ENCODE measurements around the gene HS6ST1.

The HS6ST1 gene

DNA sequence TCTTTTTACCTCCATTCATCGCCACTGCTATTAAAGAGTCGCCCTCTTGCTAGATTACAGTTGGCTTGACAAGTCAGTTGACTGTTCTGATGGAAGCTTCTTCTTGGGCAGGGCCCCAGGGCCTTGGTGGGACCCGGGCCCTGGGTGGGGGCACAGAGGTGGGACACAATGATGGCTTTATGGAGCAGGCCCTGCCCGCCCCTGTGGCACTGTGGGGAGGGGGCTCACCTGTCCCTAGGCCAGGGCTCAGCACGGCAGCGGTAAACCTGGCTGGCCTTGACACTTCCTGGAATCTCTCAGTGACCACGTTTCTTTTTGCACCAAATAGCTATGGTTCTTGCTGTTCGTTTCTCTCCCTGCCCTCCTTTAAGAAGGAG is 4.9 kb upstream of the HS6ST1 start:
- Histone ChIP-seq H3K9me3 (no peaks in the 10 kb centered on the region), H3K27me3 (peaks cover 52% of the 10 kb centered on the region), H3K36me3 (no peaks in the 10 kb centered on the region), H3K4me1 (ENCODE audit: control insufficient read depth in 1 of 2, insufficient read depth in 1 of 2, low read depth in 1 of 2, low read length in 1 of 2) (peaks cover 9 to 21% of the 10 kb centered on the region in 2 experiments), H3K4me3 (ENCODE audit: low read depth in 1 of 2, low read length in 1 of 2) (no peak overlapping the region), H3K27ac (no peak overlapping the region)
- TF ChIP-seq, protein P1, sequence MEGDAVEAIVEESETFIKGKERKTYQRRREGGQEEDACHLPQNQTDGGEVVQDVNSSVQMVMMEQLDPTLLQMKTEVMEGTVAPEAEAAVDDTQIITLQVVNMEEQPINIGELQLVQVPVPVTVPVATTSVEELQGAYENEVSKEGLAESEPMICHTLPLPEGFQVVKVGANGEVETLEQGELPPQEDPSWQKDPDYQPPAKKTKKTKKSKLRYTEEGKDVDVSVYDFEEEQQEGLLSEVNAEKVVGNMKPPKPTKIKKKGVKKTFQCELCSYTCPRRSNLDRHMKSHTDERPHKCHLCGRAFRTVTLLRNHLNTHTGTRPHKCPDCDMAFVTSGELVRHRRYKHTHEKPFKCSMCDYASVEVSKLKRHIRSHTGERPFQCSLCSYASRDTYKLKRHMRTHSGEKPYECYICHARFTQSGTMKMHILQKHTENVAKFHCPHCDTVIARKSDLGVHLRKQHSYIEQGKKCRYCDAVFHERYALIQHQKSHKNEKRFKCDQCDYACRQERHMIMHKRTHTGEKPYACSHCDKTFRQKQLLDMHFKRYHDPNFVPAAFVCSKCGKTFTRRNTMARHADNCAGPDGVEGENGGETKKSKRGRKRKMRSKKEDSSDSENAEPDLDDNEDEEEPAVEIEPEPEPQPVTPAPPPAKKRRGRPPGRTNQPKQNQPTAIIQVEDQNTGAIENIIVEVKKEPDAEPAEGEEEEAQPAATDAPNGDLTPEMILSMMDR (IDR thresholded peaks at IDR 0.05), result no peak

- Histone ChIP-seq H3K9me3 (no peaks in the 10 kb centered on the region), H3K27ac (no peak overlapping the region), H3K27me3 (peaks cover 56% of the 10 kb centered on the region), H3K4me3 (ENCODE audit: low read depth in 1 of 2, low read length in 1 of 2) (peak overlapping the region; percentile 55 to 59), H3K36me3 (no peaks in the 10 kb centered on the region), H3K4me1 (ENCODE audit: control insufficient read depth in 1 of 2, insufficient read depth in 1 of 2, low read depth in 1 of 2, low read length in 1 of 2) (peaks cover 9 to 21% of the 10 kb centered on the region in 2 experiments)
- TF ChIP-seq, protein P1 (IDR thresholded peaks at IDR 0.05), result no peak
Measured at GRCh38 chr2:128322715-128323554, 4.3 kb upstream of the HS6ST1 start.

GRCh38 chr2:128321784-128322714 is 3.4 kb upstream of the HS6ST1 start:
- Histone ChIP-seq H3K4me3 (ENCODE audit: low read depth in 1 of 2, low read length in 1 of 2) (peak overlapping the region; percentile 55 to 59), H3K4me1 (ENCODE audit: control insufficient read depth in 1 of 2, insufficient read depth in 1 of 2, low read depth in 1 of 2, low read length in 1 of 2) (peaks cover 17 to 29% of the 10 kb centered on the region in 2 experiments), H3K27ac (no peak overlapping the region), H3K27me3 (peaks cover 65% of the 10 kb centered on the region), H3K9me3 (no peaks in the 10 kb centered on the region), H3K36me3 (no peaks in the 10 kb centered on the region)
- TF ChIP-seq, protein P1 (IDR thresholded peaks at IDR 0.05), result peak; percentile 95

DNA sequence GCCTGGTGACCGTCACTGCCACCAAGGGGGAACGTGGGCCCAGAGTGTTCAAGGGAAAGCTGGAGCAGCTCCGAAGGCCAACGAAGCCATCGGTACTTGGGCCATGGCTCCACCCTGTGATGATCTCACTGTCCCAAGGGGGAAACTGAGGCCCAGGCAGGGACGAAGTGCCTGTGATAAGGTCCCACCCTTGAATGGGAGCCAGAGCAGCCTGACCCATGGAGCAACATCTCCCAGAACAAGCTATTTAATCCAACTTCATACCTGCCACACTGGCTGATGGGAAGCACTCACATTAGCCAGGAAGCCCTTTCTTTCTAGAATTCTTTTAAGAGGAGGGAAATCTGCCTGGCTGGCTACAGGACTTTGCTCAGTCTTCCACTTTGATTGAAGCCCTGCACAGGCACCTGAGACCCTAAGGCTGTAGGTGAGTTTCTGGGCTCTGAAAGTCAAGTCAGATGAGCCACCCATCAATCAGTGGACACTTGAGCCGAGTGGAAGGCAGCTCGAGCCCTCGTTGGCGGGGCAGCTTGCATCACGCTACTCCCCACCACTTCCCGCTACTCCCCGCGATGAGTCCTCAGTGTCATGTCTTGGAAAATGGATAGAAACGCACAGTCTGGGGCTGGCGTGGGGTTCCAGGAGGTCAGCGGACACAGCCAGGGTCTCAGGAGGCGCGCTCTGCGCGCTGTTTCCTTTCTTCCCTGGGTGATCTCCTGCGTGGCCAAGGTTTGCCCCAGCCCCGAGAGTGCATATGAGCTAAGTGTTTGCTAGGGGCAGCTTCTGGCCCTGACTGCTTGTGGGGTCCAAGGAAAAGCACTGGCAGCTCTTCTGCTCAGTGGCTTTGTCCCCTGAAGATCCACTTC is 2.5 kb upstream of the HS6ST1 start:
- peaks cover 74% of the 10 kb centered on the region for H3K27me3 ChIP-seq
- TF ChIP-seq, protein P1 (IDR thresholded peaks at IDR 0.05), result no peak
- H3K27ac ChIP-seq, result no peak overlapping the region
- no peaks in the 10 kb centered on the region for H3K9me3 ChIP-seq
- no peaks in the 10 kb centered on the region for H3K36me3 ChIP-seq
- H3K4me3 ChIP-seq (ENCODE audit: low read depth in 1 of 2, low read length in 1 of 2), result peak overlapping the region; percentile 55 to 59
- peaks cover 21 to 31% of the 10 kb centered on the region in 2 experiments for H3K4me1 ChIP-seq (ENCODE audit: control insufficient read depth in 1 of 2, insufficient read depth in 1 of 2, low read depth in 1 of 2, low read length in 1 of 2)

Data from neutrophil (primary cell).